Mucosa of descending colon (tissue), 3 donors: ENCODE data around the gene ACYP1. TPM values are rescaled to one million over a fixed set of nuclear protein-coding genes. Genes with fewer than 3 reads are reported as not detected.

Source experiments
- ATAC-seq: fragments of 200-7000 bp; cut with Tn5 transposase; one replicate; pipeline ENCODE4 v1.9.1; 2020; ENCODE audit warnings: mild to moderate bottlenecking, moderate library complexity
- DNase-seq, 3 donors: peaks; one replicate each; pipeline ENCODE4 v3.0.0-alpha.2; 2020
- H3K36me3 ChIP-seq: fragments of 200-600 bp; one replicate; pipeline ENCODE4 v1.8.0; 2021; ENCODE audit warnings: low read depth, mild to moderate bottlenecking
- H3K4me1 ChIP-seq: fragments of 200-600 bp; one replicate; pipeline ENCODE4 v1.8.0; 2021; ENCODE audit warnings: low read depth, mild to moderate bottlenecking
- H3K4me3 ChIP-seq: fragments of 200-600 bp; one replicate; pipeline ENCODE4 v1.8.0; 2021; ENCODE audit warnings: mild to moderate bottlenecking
- H3K9me3 ChIP-seq: fragments of 200-600 bp; one replicate; pipeline ENCODE4 v1.8.0; 2021; ENCODE audit warnings: mild to moderate bottlenecking
- intact Hi-C, 2 donors: fragments of 100-400 bp; cut with DNase I in 1 of 2; cut with micrococcal nuclease in 1 of 2; formaldehyde crosslinking; loops; one replicate each; pipeline versions ENCODE4 v1.11.0 to v1.11.1; 2022; cut with DNase I, micrococcal nuclease
- total RNA-seq, 3 donors: library from RNA; stranded (reverse); fragmentation: NEBNext Ultra II Directional in 2 of 3; extraction: Animal tissue kit (Norgen Biotek cat#: 25700) in 2 of 3; gene quantifications; one replicate each; pipeline versions ENCODE4 v1.2.1 to v1.2.4, GENCODE V29; 2021 to 2023
- TF ChIP-seq, protein P1 (sequence below): fragments of 200-600 bp; IDR thresholded peaks from one replicate; pipeline ENCODE4 v1.8.0; 2022; ENCODE audit warnings: antibody characterized with exemption, mild to moderate bottlenecking
- donor health status: DM: no; HTN: no; CAD: no; lungs with moderate emphysema.
- donor health status: DM: no; HTN: no; CAD: no.
- donor health status: DM: no; HTN: yes; CAD: no.

The ACYP1 gene
- total RNA-seq, 3 donors from 2014 or later: 18.5 to 26.5 (median 20.3) TPM

DNA sequence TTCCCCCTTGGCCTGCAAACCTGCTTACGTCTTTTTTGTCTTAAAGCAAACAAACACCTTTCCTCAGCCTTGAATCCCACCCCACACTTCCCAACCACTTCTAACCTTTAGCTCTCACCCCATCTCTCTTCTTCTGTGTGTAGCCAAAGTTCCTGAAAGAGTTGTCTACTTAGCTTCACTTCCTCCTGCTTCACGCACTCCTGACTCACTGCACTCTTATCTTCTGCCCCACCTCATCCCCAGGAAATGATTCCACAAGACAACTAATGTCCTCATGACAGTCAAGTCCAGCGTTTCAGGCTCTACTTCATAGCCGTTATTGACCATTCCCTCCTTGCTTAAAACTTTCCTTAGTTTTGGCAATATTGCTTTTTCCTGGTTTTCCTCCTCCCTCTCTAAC lies 38.7 kb downstream of the ACYP1 start:
- H3K4me3 ChIP-seq: no peak overlapping the region
- H3K9me3 ChIP-seq: no peaks in the 10 kb centered on the region
- DNase-seq (peak in 1 of 3 donors; percentile 27), ATAC-seq (peak; percentile 97)
- H3K36me3 ChIP-seq: no peaks in the 10 kb centered on the region
- H3K4me1 ChIP-seq: no peaks in the 10 kb centered on the region
- TF ChIP-seq, protein P1, sequence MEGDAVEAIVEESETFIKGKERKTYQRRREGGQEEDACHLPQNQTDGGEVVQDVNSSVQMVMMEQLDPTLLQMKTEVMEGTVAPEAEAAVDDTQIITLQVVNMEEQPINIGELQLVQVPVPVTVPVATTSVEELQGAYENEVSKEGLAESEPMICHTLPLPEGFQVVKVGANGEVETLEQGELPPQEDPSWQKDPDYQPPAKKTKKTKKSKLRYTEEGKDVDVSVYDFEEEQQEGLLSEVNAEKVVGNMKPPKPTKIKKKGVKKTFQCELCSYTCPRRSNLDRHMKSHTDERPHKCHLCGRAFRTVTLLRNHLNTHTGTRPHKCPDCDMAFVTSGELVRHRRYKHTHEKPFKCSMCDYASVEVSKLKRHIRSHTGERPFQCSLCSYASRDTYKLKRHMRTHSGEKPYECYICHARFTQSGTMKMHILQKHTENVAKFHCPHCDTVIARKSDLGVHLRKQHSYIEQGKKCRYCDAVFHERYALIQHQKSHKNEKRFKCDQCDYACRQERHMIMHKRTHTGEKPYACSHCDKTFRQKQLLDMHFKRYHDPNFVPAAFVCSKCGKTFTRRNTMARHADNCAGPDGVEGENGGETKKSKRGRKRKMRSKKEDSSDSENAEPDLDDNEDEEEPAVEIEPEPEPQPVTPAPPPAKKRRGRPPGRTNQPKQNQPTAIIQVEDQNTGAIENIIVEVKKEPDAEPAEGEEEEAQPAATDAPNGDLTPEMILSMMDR: no peak
- intact Hi-C loops: no loop called here

DNA sequence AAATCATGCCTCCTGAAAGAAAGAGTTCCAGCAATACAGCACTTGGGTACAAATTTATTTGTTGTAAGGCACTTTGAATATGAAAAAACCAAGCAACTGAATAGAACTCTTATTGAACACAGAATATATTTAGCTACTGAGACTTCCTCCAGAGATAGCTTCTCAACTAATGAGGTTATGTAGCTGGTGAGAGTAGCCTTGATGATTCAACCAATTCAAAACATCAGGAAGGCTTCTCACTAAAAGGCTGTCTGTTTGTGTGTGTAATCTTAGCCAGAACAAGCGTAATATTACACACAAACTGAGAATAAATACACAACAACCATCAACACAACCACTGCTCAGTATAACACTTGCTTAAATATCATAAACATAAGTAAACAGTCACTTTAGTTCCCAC lies 40.7 kb downstream of the ACYP1 start:
- ATAC-seq (peak; percentile 6), DNase-seq (no peak)
- H3K4me3 ChIP-seq: no peak overlapping the region
- H3K4me1 ChIP-seq: no peaks in the 10 kb centered on the region
- TF ChIP-seq, protein P1: no peak
- H3K36me3 ChIP-seq: no peaks in the 10 kb centered on the region
- intact Hi-C loops: no loop called here
- no peaks in the 10 kb centered on the region for H3K9me3 ChIP-seq

DNA sequence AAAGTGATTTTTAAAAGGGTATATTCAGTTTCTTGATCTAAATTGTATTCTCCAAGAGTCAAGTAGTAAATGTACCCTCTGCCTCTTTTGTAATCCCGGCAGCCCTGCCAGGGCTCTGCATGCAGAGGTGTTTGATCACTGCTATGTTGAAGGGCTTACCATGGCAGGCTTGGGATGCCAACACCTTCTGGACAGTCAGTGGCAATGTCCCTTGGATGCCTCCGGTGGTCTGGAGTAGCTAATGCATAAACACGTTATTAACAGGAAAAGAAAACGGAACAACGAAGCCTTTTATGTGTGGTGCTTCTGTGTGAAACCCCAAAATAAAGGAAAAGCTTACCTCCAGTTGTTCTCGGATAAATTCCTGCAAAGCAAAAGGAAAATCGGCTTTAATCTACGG lies 41.2 kb downstream of the ACYP1 start:
- intact Hi-C loops: no loop called here
- DNase-seq: no peak
- H3K9me3 ChIP-seq: no peaks in the 10 kb centered on the region
- H3K4me3 ChIP-seq: no peak overlapping the region
- no peaks in the 10 kb centered on the region for H3K36me3 ChIP-seq
- no peak for ATAC-seq
- H3K4me1 ChIP-seq: no peaks in the 10 kb centered on the region
- TF ChIP-seq, protein P1: no peak

DNA sequence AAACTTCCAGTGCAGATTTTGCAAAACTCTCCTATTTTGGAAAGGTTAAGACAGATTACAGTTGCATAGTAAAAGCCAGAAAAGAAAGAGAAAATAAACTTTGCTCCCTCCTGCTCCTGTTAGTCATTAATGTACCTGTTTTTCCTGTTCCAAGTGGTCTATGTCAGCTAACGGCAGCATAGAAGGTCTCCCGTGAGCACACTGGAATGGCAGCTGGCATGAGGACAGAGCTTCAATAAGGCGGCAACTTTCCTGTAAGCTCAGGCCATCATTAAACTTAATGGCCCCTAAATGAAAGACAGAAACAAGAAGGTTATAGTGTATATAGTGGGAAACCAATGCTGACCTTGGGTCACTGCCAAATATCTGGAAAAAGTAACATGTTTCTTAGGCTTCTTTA lies 45.1 kb downstream of the ACYP1 start:
- intact Hi-C loops: no loop called here
- Histone ChIP-seq H3K4me3 (no peak overlapping the region), H3K36me3 (no peaks in the 10 kb centered on the region), H3K9me3 (no peaks in the 10 kb centered on the region), H3K4me1 (no peaks in the 10 kb centered on the region)
- TF ChIP-seq, protein P1: no peak
- DNase-seq: peak in 2 of 3 donors; percentile 57 to 65
- peak; percentile 97 for ATAC-seq

DNA sequence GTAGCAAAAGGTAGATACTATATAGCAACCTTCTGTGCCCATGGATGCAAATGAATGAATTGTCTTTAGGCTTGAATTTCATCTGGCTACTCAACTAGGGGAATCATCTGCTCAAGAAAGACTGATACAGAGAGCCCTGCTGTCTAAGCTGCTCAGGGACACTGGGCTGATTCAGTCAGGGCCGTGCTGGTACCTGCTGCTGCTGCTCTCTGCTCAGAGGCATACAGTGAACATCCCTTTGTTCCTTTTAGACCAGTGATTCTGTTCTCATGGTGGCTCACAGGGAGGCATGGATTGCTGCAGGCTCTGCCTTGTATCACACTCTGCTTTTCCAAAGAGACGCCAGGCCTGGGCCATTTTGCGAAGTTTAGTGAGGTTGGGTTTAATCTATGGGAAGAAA lies 47.0 kb downstream of the ACYP1 start:
- no peak overlapping the region for H3K4me3 ChIP-seq
- DNase-seq: no peak
- no peak for ATAC-seq
- TF ChIP-seq, protein P1: no peak
- intact Hi-C loops: no loop called here
- H3K36me3 ChIP-seq: no peaks in the 10 kb centered on the region
- no peaks in the 10 kb centered on the region for H3K4me1 ChIP-seq
- H3K9me3 ChIP-seq: no peaks in the 10 kb centered on the region

DNA sequence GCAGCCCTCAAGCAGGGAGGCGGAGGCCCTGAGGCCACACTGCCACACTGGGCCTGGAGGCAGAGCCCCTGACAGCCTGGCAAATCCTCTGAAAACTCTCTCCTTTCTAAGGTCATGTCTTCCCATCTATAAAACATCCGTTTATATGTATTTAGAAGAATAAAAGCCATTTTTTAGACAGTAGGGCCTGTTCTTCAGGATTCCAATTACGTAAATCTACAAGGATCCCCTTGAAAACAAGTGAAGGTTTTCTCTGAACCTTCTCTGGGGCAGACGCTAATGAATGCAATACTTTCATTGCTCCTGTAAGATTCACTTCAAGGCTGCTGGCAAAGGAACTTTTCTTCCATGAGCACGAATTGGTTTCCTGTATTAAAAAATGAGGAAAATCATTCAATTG lies 48.3 kb downstream of the ACYP1 start:
- Histone ChIP-seq H3K4me3 (no peak overlapping the region), H3K36me3 (no peaks in the 10 kb centered on the region), H3K9me3 (no peaks in the 10 kb centered on the region), H3K4me1 (no peaks in the 10 kb centered on the region)
- ATAC-seq: no peak
- TF ChIP-seq, protein P1: no peak
- DNase-seq: no peak
- intact Hi-C loops: no loop called here
